GM21390 (cell line): ENCODE data around the gene IVD.
"Not testable (repeated sequence)": the region's sequence is repeated elsewhere in the genome, so short reads cannot be mapped to it uniquely, and the experiment has no call there.

Source experiments
- ATAC-seq: cut with Tn5 transposase; IDR thresholded peaks from one replicate; pipeline ENCODE4 v1.9.1; 2021; ENCODE audit not compliant: unreplicated experiment

Gene IVD

GRCh38 chr15:40453941-40454340 lies 48.3 kb downstream of the IVD start:
- ATAC-seq, result not testable (repeated sequence)

DNA sequence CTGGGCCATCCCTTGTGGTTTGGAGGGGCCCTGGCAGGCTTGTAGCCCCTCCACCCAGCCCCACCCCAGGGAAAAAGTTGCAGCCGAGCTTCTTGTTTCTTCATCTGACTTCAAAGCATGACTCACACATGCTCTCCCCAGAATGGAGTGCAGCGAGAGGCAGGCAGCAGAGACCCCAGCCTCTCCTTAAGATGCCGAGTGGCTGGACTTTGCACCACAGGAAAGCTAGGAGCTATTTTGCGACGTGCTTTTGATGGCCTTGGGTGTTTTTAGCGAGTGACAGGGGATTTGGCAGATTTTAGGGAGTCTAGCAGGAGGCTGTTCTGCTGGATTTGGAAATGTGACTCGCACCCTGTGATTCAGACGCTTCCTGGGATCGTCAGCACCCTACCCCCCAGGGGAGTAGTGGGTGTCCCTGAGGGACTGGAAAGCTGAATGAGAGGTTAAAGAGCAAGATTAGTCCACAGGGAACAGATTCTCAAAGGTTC lies 49.4 kb downstream of the IVD start:
- ATAC-seq, result no peak

- no peak for ATAC-seq
Measured at GRCh38 chr15:40456299-40456712, 50.7 kb downstream of the IVD start.

DNA sequence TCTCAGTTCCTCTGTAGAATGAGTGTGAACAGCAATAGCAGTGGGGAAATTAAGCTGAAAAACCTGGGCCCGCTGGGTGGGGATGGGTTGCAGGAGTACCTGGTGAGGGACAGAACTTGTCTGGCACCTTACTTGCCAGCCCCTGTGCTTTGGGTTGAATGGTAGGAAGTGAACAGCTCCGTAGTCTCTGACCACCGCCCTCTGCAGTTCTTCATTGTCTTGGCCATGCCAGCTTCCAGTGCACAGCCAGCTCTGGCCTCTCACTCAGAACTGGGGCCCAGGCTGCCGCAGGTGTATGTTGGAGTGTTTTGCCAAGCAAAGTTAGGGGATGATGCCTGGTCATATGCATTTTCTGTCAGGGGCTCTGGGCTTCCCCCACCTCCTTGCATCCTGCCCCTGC lies 51.1 kb downstream of the IVD start:
- ATAC-seq, result no peak

DNA sequence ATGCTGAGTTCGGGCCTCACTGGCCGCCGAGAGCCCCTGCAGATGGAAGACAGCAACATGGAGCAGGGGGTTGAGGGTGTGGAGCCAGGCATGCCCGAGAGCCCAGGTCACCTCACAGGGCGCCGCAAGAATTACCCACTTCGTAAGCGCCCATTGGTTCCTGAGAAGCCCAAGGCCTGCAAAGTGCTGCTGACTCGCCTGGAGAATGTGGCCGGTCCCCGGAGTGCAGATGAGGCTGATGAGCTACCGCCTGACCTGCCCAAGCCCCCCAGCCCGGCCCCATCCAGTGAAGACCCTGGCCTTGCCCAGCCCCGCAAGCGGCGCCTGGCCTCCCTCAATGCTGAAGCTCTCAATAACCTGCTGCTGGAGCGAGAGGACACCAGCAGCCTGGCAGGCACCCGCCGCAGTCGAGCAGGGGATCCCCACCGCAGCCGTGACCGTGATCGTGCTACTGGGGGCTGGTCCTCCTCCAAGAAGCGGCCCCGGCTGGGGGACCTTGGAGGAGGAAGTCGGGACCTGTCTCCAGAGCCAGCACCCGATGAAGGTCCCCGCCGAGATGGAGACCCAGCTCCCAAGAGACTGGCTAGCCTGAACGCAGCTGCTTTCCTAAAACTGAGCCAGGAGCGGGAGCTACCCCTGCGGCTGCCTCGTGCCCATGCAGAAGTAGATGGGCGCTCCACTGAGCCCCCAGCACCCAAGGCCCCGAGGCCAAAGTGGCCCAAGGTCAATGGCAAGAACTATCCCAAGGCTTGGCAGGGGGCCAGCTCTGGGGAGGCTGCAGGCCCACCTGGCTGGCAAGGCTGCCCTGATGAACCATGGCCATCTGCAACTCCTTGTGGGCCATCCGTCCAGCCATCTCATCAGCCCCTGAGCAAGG lies 53.1 kb downstream of the IVD start:
- ATAC-seq, result no peak

DNA sequence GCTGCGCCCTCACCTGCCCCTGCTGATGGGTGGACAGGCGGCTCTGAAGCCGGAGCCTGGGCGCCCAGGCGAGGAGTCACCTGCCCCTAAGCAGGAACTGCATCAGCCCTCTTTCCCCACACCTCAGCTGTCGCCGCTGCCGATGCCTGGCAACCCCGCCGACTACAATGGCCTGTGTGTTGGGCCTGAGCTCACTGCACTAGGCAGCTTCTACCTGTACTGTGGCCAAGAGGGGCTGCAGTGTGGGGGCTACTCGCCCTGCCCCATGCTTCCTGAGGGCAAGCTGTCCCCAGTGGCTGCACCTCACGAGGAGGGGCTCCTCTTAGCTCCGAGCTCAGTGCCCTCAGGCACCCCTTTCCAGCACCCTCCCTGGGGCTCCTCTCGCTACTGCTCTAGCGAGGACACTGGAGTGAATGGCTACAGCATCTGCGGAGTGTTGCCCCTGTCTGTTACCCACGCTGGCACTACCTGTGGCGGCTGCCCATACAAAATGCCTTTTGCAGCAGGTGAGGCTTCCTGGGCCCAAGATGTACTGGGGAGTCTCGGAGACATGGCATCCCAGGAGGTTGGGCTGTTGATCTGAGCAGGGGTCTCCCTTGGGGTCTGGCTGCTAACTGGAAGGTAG lies 53.9 kb downstream of the IVD start:
- no peak for ATAC-seq

DNA sequence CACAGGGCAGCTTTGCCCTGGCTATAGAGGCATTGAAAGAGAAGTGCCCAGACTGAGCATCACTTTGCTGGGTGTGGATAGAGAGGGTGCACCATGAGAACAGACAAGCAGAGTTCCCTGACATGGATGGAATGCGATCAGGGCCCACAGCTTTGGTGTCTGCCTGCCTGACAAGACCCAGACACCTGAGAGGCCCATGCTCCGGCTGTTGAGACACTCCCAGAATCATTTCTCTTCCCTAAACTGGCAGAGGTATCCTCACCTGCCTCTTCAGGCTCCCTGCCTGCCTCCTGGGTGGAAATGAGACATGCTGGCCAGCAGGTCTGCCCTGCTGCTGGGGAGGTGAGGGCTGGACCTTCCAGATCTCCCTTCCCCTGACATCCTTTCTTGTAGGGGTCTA lies 54.8 kb downstream of the IVD start:
- no peak for ATAC-seq

DNA sequence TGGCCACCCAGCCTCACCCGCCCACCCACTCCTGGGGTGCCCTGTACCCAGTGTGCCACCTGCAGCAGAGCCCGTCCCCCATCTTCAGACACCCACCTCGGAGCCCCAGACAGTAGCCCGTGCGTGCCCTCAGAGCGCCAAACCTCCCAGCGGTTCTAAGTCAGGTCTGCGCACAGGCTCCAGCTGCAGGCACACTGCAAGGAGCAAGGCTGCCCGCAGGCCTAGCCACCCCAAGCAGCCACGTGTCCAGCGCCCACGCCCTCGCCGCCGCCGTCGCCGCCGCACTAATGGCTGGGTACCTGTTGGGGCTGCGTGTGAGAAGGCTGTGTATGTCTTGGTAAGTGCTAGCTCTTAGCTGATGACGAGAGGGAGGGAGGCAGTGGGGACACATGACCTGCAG lies 56.4 kb downstream of the IVD start:
- no peak for ATAC-seq

DNA sequence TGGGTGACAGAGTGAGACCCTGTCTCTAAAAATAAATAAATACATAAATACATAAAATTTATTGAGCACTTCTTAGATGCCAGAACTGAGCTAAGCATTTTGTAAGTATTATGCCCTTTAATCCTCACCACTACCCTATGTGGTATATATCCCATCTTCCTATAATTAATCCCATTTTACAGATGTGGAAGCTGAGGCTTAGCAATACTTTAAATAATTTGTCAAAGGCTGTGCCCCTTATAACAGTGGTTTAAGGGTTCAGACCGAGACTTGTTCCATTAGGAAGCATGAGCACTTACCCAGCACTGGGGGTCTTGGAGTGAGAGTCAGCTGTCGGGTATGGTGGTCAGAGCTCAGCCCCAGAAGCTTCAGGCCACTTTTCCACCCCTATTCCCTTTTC lies 57.7 kb downstream of the IVD start:
- no peak for ATAC-seq

DNA sequence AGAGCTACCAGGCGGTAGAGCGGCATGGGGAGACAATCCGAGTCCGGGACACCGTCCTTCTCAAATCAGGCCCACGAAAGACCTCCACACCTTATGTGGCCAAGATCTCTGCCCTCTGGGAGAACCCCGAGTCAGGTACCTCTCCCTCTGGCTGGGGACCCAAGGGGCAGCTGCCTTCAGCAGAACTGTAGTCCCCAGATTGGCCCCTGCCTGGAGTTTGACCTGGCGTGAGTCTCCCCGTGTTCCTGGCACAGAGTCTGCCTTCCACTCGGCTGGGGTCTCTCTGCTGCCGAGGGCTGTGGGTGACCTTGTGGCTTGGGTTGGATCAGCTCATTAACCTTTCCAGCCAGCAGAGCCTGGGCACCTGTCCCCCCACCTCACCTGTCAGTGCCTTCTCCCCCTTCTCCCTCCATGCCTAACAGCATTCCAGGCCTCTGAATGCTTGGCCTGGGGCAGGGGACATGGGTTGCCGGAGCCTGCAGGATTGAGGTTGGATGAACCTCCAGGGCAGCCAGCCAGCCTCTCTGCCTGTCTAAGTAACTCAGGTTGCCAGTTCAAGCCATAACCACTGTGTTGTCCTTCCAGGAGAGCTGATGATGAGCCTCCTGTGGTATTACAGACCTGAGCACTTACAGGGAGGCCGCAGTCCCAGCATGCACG lies 58.4 kb downstream of the IVD start:
- no peak for ATAC-seq

DNA sequence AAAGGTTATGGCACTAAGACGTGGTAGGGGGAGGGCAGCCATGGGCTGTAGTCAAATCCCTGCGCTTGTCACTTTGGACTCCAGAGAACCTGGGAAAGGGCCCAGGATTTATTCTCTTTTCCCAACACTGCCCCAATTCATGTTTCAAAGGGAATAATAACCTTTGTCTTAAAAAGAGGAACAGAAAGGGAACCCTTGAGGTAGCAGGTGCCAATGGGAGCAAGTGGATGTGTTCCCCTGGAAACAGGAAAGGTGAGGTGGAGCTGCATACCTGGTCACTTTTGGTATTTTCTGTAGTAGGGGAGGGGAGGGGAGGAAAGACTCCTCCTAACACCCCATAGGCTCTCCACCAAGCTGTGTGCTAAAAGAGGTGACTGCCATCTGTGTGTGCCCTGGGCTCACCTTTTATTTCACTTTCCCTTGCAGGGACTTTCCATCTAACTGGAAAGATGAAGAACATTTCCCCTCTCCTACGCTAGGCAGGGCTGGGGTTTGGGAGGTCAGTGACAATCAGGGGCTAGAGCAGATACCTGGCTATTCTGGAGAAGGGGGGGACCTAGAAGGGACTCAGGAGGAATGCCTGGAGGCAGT lies 59.1 kb downstream of the IVD start:
- ATAC-seq, result no peak

DNA sequence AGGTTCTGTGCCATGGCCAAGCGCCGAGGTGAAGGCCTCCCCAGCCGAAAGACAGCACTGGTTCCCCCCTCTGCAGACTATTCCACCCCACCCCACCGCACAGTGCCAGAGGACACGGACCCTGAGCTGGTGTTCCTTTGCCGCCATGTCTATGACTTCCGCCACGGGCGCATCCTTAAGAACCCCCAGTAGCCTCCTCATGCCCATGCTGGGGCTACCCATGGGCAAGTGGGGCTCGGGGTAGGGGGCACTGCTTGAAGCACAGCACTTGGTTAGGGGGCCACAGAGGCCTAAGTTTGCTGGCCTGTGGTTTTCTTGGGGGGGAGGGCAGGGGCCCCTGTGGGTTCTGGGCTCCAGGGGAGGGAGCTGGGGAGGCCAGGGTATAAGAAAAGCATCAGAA lies 60.3 kb downstream of the IVD start:
- ATAC-seq, result no peak

DNA sequence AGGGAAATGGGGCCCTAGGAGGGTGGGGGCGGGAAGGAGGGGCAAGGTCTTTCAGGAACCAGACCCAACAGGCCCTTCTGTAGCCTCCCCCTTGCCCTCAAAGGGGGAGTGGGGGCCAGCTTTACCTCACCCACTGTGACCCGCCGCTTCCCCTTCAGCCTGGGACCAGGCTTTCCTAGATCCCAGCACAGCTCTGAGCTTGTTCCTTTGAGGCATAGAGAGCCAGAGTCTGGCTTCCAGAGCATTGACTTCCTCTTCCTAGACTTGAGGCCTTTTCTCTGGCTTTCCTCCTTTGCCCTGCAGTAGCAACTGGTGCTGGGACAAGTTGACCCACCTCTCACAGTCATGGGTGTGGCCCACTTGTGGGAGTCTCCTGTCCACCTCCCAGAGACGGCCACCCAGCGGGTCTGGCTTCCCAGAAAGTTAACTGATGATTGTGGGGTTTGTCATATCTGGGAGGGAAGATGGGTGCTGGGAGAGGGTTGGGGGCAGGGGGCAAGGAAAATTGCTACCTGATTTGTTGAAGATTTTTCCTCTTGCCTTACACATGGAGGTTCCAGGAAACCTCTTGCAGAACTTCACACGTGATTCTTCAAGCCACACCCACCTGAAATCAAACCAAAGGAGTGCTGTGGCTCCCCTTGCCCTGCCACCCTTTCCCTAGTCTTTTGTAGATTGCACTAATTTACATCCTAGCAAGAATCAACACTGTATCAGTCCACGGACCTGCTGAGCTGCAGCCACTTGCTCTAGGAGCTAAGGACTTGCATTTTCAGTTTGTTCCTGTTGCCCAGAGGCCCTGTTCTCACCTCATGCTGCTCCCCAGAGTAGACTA lies 61.0 kb downstream of the IVD start:
- no peak for ATAC-seq

DNA sequence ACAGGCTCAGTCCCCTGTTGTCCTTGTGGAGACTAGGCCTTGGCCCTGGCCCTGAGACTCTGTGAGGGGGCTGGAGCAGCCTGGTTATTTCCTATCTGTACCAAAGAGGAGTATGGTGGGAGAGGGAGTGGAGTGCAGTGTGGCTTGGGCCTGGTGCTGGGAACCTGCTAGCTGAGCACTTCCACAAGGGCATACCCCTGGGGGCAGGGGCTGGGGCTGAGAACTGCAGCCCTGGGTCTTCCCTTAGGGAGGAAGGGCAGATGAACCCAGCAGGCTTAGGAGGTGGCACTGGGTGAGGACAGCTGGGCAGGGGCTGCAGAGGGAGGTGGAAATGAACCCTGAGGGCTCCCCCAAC lies 61.6 kb downstream of the IVD start:
- no peak for ATAC-seq

- ATAC-seq, result no peak
Measured at GRCh38 chr15:40468898-40469331, 63.3 kb downstream of the IVD start.

- no peak for ATAC-seq
Measured at GRCh38 chr15:40469776-40470390, 64.3 kb downstream of the IVD start.

- ATAC-seq, result peak; percentile 68
Measured at GRCh38 chr15:40470423-40471104, 65.0 kb downstream of the IVD start, which contains the start of gene CHST14. CHST14 (plus strand) TSS chr15:40470984; CDS start chr15:40471214, 230 bp downstream.
